Fibroblast of mammary gland (primary cell): ENCODE measurements around the gene ZBTB46.
"Not testable (repeated sequence)": the region's sequence is repeated elsewhere in the genome, so short reads cannot be mapped to it uniquely, and the experiment has no call there.

ENCODE experiments used
- DNase-seq: peaks from one replicate; pipeline ENCODE4 v3.0.0-alpha.2; 2010; ENCODE audit warnings: low read depth
- H3K4me3 ChIP-seq: 2 replicates; pipeline ENCODE4 v1.5.1; 2011; ENCODE audit warnings: low read depth, mild to moderate bottlenecking, low read length, moderate library complexity; ENCODE audit not compliant: control insufficient read depth
- CTCF ChIP-seq: conservative IDR thresholded peaks from 2 replicates; pipeline ENCODE4 v1.5.1; 2011; ENCODE audit warnings: low read depth, low read length, inconsistent platforms; ENCODE audit not compliant: control insufficient read depth, insufficient read depth

Gene ZBTB46

DNA sequence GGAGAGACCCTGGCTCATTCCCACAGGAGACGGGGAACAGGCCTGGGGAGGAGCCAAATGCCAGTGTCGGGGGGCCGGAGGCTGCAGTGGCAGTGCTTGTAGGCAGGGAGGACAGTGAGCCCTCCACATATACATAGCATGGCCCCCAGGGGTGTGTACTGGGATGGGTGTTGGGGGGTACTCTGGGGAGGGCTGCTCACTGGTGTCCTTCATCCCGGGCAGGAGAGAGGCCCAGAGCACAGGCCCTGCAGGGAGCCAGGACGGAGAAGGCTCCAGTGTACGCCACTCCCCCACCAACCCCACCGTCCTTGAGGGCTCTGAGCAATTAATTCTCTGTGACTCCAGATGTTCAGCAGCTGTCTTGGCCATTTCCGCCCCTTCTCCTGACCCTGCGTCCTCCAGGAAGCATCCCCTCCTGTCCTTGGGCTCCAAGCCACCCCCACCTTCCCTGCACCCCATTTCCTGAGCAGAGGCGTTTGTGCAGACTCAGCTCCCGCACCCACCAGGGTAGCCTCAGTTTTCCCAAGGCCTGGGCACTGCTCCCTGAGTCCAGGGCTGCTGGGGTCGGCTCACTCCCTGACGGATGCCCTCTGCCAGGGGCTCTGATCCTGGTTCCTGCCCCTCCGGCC, 26.8 kb upstream of the ZBTB46 start:
- H3K4me3 ChIP-seq, result no peak overlapping the region

DNA sequence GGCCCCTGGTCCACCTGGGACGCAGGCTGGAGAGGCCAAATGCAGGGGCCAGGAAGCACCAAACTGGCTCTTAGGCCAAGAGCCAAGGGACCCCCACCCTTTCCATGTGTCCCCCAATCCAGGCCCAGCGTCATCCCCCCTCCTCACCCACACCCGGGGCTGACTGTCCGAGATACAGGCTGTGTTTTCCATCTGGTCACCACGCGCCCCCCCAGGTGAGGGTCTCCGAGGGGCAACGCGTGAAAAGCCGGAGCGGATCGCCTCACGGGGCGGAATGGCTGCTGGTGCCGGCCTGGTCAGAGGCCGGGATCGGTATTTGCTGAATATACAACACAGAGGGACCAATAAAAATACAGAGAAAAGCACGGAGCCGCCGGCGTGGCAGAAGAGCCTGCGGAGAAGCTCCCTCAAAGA, 25.0 kb upstream of the ZBTB46 start:
- no peak for DNase-seq
- H3K4me3 ChIP-seq, result no peak overlapping the region
- no peak for TF ChIP-seq CTCF

More for the DNA sequence above, 26.8 kb upstream of the ZBTB46 start:
- DNase-seq, result peak; percentile 50
- TF ChIP-seq CTCF, result no peak

GRCh38 chr20:63855363-63856097, 24.5 kb upstream of the ZBTB46 start:
- no peak overlapping the region for H3K4me3 ChIP-seq
- no peak for DNase-seq
- no peak for TF ChIP-seq CTCF

DNA sequence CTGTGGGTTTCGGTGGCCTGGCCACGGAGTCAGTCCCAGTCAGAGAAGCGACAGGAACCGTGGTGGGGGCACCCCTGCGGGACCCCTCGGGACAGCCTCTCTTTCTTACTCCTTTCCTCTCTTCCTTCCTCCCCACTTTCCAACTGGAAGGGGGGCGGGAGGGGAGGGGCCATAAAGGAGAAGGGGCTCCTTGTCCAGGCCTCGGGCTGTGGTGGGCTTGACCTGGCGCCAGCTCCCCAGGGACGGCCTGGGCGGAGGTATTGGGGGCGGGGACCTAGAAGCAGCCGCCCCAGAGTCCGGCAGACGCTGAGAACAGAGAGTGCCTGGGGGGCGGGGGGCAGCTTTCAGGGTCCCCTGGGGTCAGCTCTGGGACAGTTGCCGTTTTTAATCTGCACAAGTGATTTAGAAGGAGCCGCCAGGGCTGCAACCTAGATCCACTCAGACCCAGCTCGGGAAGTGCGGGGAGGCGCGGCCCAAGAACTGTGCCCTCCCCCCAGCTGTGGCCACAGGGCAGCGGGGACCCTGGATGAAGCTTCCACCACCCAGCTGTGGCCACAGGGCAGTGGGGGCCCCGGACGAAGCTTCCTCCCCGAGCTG, 23.8 kb upstream of the ZBTB46 start:
- TF ChIP-seq CTCF, result no peak
- no peak overlapping the region for H3K4me3 ChIP-seq
- DNase-seq, result no peak

DNA sequence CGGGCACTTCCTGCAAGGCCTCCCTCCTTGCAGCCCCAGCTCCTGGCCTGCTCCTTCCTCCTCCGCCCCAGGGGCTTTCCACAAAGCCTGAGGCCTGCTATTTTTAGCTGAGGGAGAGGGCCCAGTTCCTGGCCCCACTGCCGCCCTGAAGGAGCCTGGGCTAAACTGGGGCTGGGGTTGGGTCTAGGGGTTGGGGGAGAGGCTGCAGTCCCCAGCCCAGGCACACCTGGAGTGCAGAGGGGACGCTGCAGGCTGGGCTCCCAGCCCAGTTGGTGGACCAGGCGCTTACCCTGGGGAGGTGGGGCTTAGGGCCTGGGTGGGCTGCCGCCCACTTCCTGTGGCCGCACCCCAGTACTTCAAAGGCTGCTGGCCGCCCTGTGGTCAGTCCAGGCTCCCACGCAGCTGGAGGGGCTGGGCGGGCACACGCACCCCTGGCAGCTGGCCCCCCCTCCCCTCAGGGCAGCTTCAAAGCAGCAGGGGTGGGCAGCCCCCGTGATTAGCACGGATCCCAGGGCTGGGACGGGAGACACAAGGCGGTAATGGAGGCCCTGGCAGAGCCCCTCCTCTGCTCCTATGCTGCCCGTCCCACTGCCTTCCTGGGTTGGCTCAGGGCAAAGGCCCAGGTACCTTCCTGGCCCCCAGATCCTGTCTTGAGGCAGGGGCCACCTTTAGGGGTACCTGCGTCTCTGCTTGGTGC, 23.2 kb upstream of the ZBTB46 start:
- H3K4me3 ChIP-seq, result no peak overlapping the region
- TF ChIP-seq CTCF, result no peak
- DNase-seq, result no peak

DNA sequence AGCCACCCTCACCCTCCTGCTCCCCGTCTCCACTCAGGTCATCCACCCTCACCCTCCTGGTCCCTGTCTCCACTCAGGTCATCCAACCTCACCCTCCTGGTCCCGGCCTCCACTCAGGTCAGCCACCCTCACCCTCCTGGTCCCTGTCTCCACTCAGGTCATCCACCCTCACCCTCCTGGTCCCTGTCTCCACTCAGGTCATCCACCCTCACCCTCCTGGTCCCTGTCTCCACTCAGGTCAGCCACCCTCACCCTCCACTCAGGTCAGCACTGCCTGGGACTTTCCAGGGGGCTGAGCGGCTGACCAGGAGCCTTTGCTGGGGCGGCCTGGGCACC, 22.6 kb upstream of the ZBTB46 start:
- not testable (repeated sequence) for DNase-seq, H3K4me3 ChIP-seq

DNA sequence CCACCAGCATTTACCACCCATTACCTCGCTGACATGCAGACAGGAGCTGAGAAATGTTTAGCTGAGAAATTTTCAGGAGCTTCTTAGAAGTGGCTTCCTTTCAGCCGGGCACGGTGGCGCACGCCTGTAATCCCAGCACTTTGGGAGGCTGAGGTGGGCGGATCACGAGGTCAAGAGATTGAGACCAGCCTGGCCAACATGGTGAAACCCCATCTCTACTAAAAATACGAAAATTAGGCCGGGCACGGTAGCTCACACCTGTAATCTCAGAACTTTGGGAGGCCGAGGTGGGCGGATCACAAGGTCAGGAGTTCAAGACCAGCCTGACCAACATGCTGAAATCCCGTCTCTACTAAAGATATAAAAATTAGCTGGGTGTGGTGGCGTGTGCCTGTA, 20.5 kb upstream of the ZBTB46 start:
- H3K4me3 ChIP-seq, DNase-seq: not testable (repeated sequence)
